MCF 10A (cell line): ENCODE measurements around the gene IFT172. TPM values are rescaled to one million over a fixed set of nuclear protein-coding genes. Genes with fewer than 3 reads are reported as not detected.

ENCODE experiments used
- BruUV-seq: library from RNA; stranded (reverse); fragments of 400-500 nt; replicated peaks from 2 replicates; lab custom pipeline; 2021; lab: Mats Ljungman, UMichigan
- CTCF ChIA-PET: fragments of 300-600 bp; sonication (Branson Sonifier 250); formaldehyde crosslinking; extraction: SDS; loops from one replicate; lab custom pipeline; 2021; ENCODE audit warnings: antibody characterized with exemption, inconsistent platforms; lab: Yijun Ruan, JAX
- POLR2A ChIA-PET: fragments of 300-600, 350-650 bp; sonication (Branson Sonifier 250); formaldehyde crosslinking; extraction: SDS; loops from one replicate; lab custom pipeline; 2020; ENCODE audit warnings: antibody characterized with exemption, inconsistent platforms; lab: Yijun Ruan, JAX
- DNase-seq: peaks from one replicate; pipeline ENCODE4 v3.0.0-alpha.2; 2018; ENCODE audit not compliant: unreplicated experiment
- H3K27ac Mint-ChIP-seq: one replicate; pipeline ENCODE4 v1.8.0; 2022; ENCODE audit warnings: mild to moderate bottlenecking, low read depth, mixed read lengths; ENCODE audit not compliant: unreplicated experiment
- H3K27me3 Mint-ChIP-seq: one replicate; pipeline ENCODE4 v1.8.0; 2022; ENCODE audit warnings: mixed read lengths; ENCODE audit not compliant: insufficient read depth, unreplicated experiment
- H3K36me3 Mint-ChIP-seq: one replicate; pipeline ENCODE4 v1.8.0; 2022; ENCODE audit warnings: mild to moderate bottlenecking, moderate library complexity, mixed read lengths; ENCODE audit not compliant: insufficient read depth, unreplicated experiment
- H3K4me1 Mint-ChIP-seq: one replicate; pipeline ENCODE4 v1.8.0; 2022; ENCODE audit warnings: mixed read lengths; ENCODE audit not compliant: insufficient read depth, unreplicated experiment
- H3K4me3 Mint-ChIP-seq: one replicate; pipeline ENCODE4 v1.8.0; 2022; ENCODE audit warnings: mild to moderate bottlenecking, moderate library complexity, mixed read lengths; ENCODE audit not compliant: unreplicated experiment
- H3K9me3 Mint-ChIP-seq: one replicate; pipeline ENCODE4 v1.8.0; 2022; ENCODE audit warnings: mixed read lengths; ENCODE audit not compliant: unreplicated experiment
- intact Hi-C: fragments of 100-400 bp; cut with micrococcal nuclease; formaldehyde crosslinking; loops from 2 replicates; pipeline ENCODE4 v1.14.1; 2022
- total RNA-seq: library from RNA; stranded (reverse); gene quantifications from 2 replicates; pipeline ENCODE4 v1.2.3, GENCODE V29; 2022
- TF ChIP-seq, protein P1 (sequence below): fragments of 200-600 bp; IDR thresholded peaks from one replicate; pipeline ENCODE4 v1.8.0; 2022; ENCODE audit warnings: antibody characterized with exemption, mild to moderate bottlenecking; ENCODE audit not compliant: unreplicated experiment

The IFT172 gene
- total RNA-seq, 1 experiment from 2014 or later, result 22.3 TPM

GRCh38 chr2:27495840-27496356 is 6.4 kb upstream of the IFT172 start:
- intact Hi-C loops, result no loop called here
- Mint-ChIP-seq H3K4me1 (peaks cover 13% of the 10 kb centered on the region), H3K4me3 (peak overlapping the region; percentile 73), H3K27ac (peak overlapping the region; percentile 37), H3K36me3 (no peaks in the 10 kb centered on the region), H3K9me3 (no peaks in the 10 kb centered on the region), H3K27me3 (peaks cover 28% of the 10 kb centered on the region)
- DNase-seq, result no peak
- TF ChIP-seq, protein P1, sequence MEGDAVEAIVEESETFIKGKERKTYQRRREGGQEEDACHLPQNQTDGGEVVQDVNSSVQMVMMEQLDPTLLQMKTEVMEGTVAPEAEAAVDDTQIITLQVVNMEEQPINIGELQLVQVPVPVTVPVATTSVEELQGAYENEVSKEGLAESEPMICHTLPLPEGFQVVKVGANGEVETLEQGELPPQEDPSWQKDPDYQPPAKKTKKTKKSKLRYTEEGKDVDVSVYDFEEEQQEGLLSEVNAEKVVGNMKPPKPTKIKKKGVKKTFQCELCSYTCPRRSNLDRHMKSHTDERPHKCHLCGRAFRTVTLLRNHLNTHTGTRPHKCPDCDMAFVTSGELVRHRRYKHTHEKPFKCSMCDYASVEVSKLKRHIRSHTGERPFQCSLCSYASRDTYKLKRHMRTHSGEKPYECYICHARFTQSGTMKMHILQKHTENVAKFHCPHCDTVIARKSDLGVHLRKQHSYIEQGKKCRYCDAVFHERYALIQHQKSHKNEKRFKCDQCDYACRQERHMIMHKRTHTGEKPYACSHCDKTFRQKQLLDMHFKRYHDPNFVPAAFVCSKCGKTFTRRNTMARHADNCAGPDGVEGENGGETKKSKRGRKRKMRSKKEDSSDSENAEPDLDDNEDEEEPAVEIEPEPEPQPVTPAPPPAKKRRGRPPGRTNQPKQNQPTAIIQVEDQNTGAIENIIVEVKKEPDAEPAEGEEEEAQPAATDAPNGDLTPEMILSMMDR, result no peak
- ChIA-PET CTCF (interaction anchor here (0.7 kb wide), 1 partner anchor 188 kb away, joined by 3 read pairs; no protein-coding TSS in a partner anchor), POLR2A (interaction anchor here (0.6 kb wide), 1 partner anchor 16 kb away, joined by 3 read pairs; no protein-coding TSS in a partner anchor)
- BruUV-seq, result no TSS peak

DNA sequence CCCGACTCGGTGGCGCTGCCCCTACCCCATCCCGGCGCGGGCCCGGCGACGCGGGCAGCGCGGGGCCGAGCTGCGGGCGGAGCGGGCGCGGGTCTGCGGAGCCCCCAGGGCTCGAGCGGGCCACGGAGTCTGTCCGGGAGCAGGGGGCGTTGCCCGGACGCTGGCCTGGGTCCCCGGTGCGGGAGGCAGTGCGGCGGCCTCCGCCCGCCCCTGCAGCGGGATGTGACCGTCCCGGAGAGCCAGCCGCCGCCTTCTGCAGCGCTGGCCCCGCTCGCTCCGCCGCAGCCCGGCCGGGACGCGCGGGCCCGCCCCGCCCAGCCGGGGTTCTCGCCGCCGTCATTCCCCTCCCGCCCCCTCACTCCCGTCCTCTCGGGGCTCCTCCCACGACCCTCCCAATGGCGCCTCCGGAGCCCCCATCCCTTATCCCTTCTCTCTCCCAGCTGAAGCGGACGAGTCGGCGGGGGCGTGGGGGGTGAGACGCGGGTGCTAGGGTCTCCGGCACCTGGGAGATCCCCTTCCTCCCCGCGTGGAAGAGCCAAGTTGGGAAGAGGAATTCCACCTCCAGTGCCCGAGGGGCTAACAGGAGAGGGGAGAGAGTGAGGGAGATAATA is 5.5 kb upstream of the IFT172 start, which contains the start of gene FNDC4:
TSS of gene FNDC4 (minus strand) at position 257 of the 611 bp plus-strand sequence. CDS start 521 bp downstream, outside the sequence.
- no peak for DNase-seq
- CTCF ChIA-PET, result no interaction called here
- POLR2A ChIA-PET, result interaction anchor here (0.6 to 0.7 kb wide), 2 partner anchors 61 to 861 kb away, joined by 3 read pairs; no protein-coding TSS in a partner anchor
- Mint-ChIP-seq H3K27me3 (peaks cover 28% of the 10 kb centered on the region), H3K36me3 (no peaks in the 10 kb centered on the region), H3K4me1 (peaks cover 14% of the 10 kb centered on the region), H3K4me3 (peak within 1 kb of the TSS; percentile 73), H3K27ac (peak within 1 kb of the TSS; percentile 37), H3K9me3 (no peaks in the 10 kb centered on the region)
- TF ChIP-seq, protein P1, result no peak
- no TSS peak for BruUV-seq
- intact Hi-C loops, result no loop called here

GRCh38 chr2:27494284-27494943 is 4.9 kb upstream of the IFT172 start:
- BruUV-seq, result no TSS peak
- Mint-ChIP-seq H3K27me3 (peaks cover 28% of the 10 kb centered on the region), H3K4me3 (peak overlapping the region; percentile 61), H3K4me1 (peaks cover 17% of the 10 kb centered on the region), H3K36me3 (peaks cover 3% of the 10 kb centered on the region), H3K9me3 (no peaks in the 10 kb centered on the region), H3K27ac (no peak overlapping the region)
- ChIA-PET CTCF (no interaction called here), POLR2A (interaction anchor here (0.6 kb wide), 2 partner anchors 58 to 861 kb away, joined by 3 read pairs; no protein-coding TSS in a partner anchor)
- TF ChIP-seq, protein P1, result no peak
- DNase-seq, result peak; percentile 32
- intact Hi-C loops, result no loop called here

DNA sequence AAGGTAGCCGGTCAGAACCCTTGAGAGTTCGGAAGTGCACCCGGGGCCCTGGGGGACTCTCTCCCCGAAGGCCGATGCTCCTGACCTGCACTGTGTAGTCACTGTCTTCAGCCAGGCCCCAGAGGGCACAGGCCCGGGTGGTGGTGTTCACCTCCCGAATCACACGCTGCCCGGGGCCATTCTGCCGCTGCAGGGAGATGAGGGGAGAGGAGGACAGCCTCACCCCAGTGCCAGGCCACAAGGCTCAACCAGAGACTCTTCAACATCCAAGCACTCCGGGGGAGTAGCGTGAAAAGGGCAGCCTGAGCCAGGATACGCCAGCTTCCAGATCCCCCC is 4.4 kb upstream of the IFT172 start:
- POLR2A ChIA-PET, result interaction anchor here (1.2 kb wide), 1 partner anchor 9 kb away, joined by 3 read pairs; no protein-coding TSS in a partner anchor
- H3K36me3 Mint-ChIP-seq, result peaks cover 5% of the 10 kb centered on the region
- H3K4me3 Mint-ChIP-seq, result peak overlapping the region; percentile 61
- DNase-seq, result no peak
- intact Hi-C loops, result no loop called here
- BruUV-seq, result no TSS peak
- H3K27ac Mint-ChIP-seq, result no peak overlapping the region
- H3K27me3 Mint-ChIP-seq, result peaks cover 28% of the 10 kb centered on the region
- H3K4me1 Mint-ChIP-seq, result peaks cover 17% of the 10 kb centered on the region
- TF ChIP-seq, protein P1, result no peak
- CTCF ChIA-PET, result no interaction called here
- no peaks in the 10 kb centered on the region for H3K9me3 Mint-ChIP-seq
